Measurements from ENCODE around the gene P2RX6.

GRCh38 chr22:20992456-20993303, 22.3 kb upstream of the P2RX6 start:
- TF ChIP-seq POLR2A (IDR thresholded peaks at IDR 0.05): no peak
- TF ChIP-seq, protein P1, sequence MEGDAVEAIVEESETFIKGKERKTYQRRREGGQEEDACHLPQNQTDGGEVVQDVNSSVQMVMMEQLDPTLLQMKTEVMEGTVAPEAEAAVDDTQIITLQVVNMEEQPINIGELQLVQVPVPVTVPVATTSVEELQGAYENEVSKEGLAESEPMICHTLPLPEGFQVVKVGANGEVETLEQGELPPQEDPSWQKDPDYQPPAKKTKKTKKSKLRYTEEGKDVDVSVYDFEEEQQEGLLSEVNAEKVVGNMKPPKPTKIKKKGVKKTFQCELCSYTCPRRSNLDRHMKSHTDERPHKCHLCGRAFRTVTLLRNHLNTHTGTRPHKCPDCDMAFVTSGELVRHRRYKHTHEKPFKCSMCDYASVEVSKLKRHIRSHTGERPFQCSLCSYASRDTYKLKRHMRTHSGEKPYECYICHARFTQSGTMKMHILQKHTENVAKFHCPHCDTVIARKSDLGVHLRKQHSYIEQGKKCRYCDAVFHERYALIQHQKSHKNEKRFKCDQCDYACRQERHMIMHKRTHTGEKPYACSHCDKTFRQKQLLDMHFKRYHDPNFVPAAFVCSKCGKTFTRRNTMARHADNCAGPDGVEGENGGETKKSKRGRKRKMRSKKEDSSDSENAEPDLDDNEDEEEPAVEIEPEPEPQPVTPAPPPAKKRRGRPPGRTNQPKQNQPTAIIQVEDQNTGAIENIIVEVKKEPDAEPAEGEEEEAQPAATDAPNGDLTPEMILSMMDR (IDR thresholded peaks at IDR 0.05 in 4 of 5, conservative IDR thresholded peaks at IDR 0.05 in 1 of 5): no peak

Measured in gastrocnemius medialis (tissue), 4 donors.